ENCODE measurements around the gene FFAR1. TPM values are rescaled to one million over a fixed set of nuclear protein-coding genes. Genes with fewer than 3 reads are reported as not detected.

Gene FFAR1
- total RNA-seq, 1 experiment from 2014 or later, result not detected

GRCh38 chr19:35314031-35314430 is 33.7 kb upstream of the FFAR1 start:
- Histone ChIP-seq H3K36me3 (ENCODE audit: control insufficient read depth, insufficient read depth, low read length) (no peaks in the 10 kb centered on the region), H3K4me3 (ENCODE audit: low read depth, low read length) (no peak overlapping the region), H3K4me1 (peaks cover 30% of the 10 kb centered on the region), H3K9me3 (no peaks in the 10 kb centered on the region), H3K27me3 (replicated peaks; ENCODE audit: control insufficient read depth, insufficient read depth, low read length) (no peaks in the 10 kb centered on the region)
- H3K36me3 Mint-ChIP-seq (ENCODE audit: insufficient read depth, unreplicated experiment), result no peaks in the 10 kb centered on the region
- no peaks in the 10 kb centered on the region for H3K27me3 Mint-ChIP-seq (ENCODE audit: insufficient read depth, unreplicated experiment)
- H3K4me3 Mint-ChIP-seq (ENCODE audit: unreplicated experiment), result no peak overlapping the region
- POLR2A ChIA-PET, result no interaction called here
- no peaks in the 10 kb centered on the region for H3K9me3 Mint-ChIP-seq (ENCODE audit: unreplicated experiment)
- peaks cover 21% of the 10 kb centered on the region for H3K4me1 Mint-ChIP-seq (ENCODE audit: low read depth, unreplicated experiment)
- BruUV-seq (replicated peaks), result no TSS peak
- DNase-seq, result no peak
- CTCF ChIA-PET, result no interaction called here
- no peak for TF ChIP-seq CTCF (IDR thresholded peaks at IDR 0.05; ENCODE audit: insufficient read depth in 1 of 2, low read depth in 1 of 2, low read length in 1 of 2, severe bottlenecking in 1 of 2, unreplicated experiment in 1 of 2)
- intact Hi-C loops (cut with micrococcal nuclease; ENCODE audit: unreplicated experiment), result no loop called here
- H3K27ac Mint-ChIP-seq (ENCODE audit: unreplicated experiment), result no peak overlapping the region

- H3K36me3 Mint-ChIP-seq (ENCODE audit: insufficient read depth, unreplicated experiment), result no peaks in the 10 kb centered on the region
- H3K4me1 ChIP-seq, result peaks cover 21% of the 10 kb centered on the region
- no peak overlapping the region for H3K4me3 ChIP-seq (ENCODE audit: low read depth, low read length)
- no TSS peak for BruUV-seq (replicated peaks)
- no peak for TF ChIP-seq CTCF (IDR thresholded peaks at IDR 0.05; ENCODE audit: insufficient read depth in 1 of 2, low read depth in 1 of 2, low read length in 1 of 2, severe bottlenecking in 1 of 2, unreplicated experiment in 1 of 2)
- no peaks in the 10 kb centered on the region for H3K9me3 Mint-ChIP-seq (ENCODE audit: unreplicated experiment)
- ChIA-PET CTCF (interaction anchor here (0.6 kb wide), 1 partner anchor 47 kb away, joined by 3 read pairs; no protein-coding TSS in a partner anchor), POLR2A (no interaction called here)
- H3K4me3 Mint-ChIP-seq (ENCODE audit: unreplicated experiment), result no peak overlapping the region
- no peaks in the 10 kb centered on the region for H3K36me3 ChIP-seq (ENCODE audit: control insufficient read depth, insufficient read depth, low read length)
- no peak for DNase-seq
- no peaks in the 10 kb centered on the region for H3K27me3 Mint-ChIP-seq (ENCODE audit: insufficient read depth, unreplicated experiment)
- H3K27ac Mint-ChIP-seq (ENCODE audit: unreplicated experiment), result no peak overlapping the region
- peaks cover 14% of the 10 kb centered on the region for H3K4me1 Mint-ChIP-seq (ENCODE audit: low read depth, unreplicated experiment)
- H3K27me3 ChIP-seq (replicated peaks; ENCODE audit: control insufficient read depth, insufficient read depth, low read length), result no peaks in the 10 kb centered on the region
- H3K9me3 ChIP-seq, result no peaks in the 10 kb centered on the region
- intact Hi-C loops (cut with micrococcal nuclease; ENCODE audit: unreplicated experiment), result no loop called here
Measured at GRCh38 chr19:35314858-35315470, 32.7 kb upstream of the FFAR1 start.

GRCh38 chr19:35315883-35316282 is 31.8 kb upstream of the FFAR1 start:
- Mint-ChIP-seq H3K4me1 (ENCODE audit: low read depth, unreplicated experiment) (peaks cover 14% of the 10 kb centered on the region), H3K36me3 (ENCODE audit: insufficient read depth, unreplicated experiment) (no peaks in the 10 kb centered on the region), H3K27ac (ENCODE audit: unreplicated experiment) (no peak overlapping the region), H3K27me3 (ENCODE audit: insufficient read depth, unreplicated experiment) (no peaks in the 10 kb centered on the region), H3K4me3 (ENCODE audit: unreplicated experiment) (no peak overlapping the region), H3K9me3 (ENCODE audit: unreplicated experiment) (no peaks in the 10 kb centered on the region)
- Histone ChIP-seq H3K4me3 (ENCODE audit: low read depth, low read length) (no peak overlapping the region), H3K36me3 (ENCODE audit: control insufficient read depth, insufficient read depth, low read length) (no peaks in the 10 kb centered on the region), H3K4me1 (peaks cover 12% of the 10 kb centered on the region), H3K27me3 (replicated peaks; ENCODE audit: control insufficient read depth, insufficient read depth, low read length) (no peaks in the 10 kb centered on the region), H3K9me3 (no peaks in the 10 kb centered on the region)
- ChIA-PET CTCF (interaction anchor here (0.6 kb wide), 1 partner anchor 48 kb away, joined by 3 read pairs; no protein-coding TSS in a partner anchor), POLR2A (no interaction called here)
- intact Hi-C loops (cut with micrococcal nuclease; ENCODE audit: unreplicated experiment), result no loop called here
- DNase-seq, result no peak
- TF ChIP-seq CTCF (IDR thresholded peaks at IDR 0.05; ENCODE audit: insufficient read depth in 1 of 2, low read depth in 1 of 2, low read length in 1 of 2, severe bottlenecking in 1 of 2, unreplicated experiment in 1 of 2), result no peak
- BruUV-seq (replicated peaks), result no TSS peak

All from Caco-2 (cell line).